ENCODE measurements around the gene SFRP5. TPM values are rescaled to one million over a fixed set of nuclear protein-coding genes. Genes with fewer than 3 reads are reported as not detected.

The SFRP5 gene
- total RNA-seq, 1 experiment from 2014 or later, result not detected

DNA sequence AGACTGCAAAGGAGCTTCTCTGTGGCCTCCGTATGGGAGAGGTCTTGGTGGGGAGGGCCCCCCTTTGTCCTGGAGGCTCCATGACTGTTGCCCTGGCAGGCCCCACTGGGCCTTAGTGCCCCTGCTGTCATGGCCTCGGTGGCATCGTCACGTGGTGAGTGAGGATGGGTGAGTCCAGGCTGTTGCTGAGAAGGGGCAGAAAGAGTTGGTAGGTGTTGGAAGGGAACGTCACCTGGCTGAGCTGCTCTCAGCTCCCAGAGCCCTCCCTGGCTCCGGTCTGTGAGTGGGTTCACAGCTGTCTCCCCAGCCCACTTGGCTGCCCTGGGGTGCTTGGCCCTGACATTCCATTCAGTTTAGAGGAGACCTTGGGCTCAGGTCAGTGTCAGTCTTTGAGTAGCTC, 16.1 kb downstream of the SFRP5 start (continued):
- TF ChIP-seq EZH2 (IDR thresholded peaks at IDR 0.05) (no peak), TCF7L2 (IDR thresholded peaks at IDR 0.05; ENCODE audit: borderline replicate concordance, extremely low read depth, insufficient read depth, insufficient read length) (no peak), SP1 (IDR thresholded peaks at IDR 0.05; ENCODE audit: low read depth) (no peak), EZH2phosphoT487 (IDR thresholded peaks at IDR 0.05; ENCODE audit: borderline replicate concordance) (no peak), RAD21 (IDR thresholded peaks at IDR 0.05; ENCODE audit: low read depth) (no peak), SRF (IDR thresholded peaks at IDR 0.05; ENCODE audit: low read depth) (no peak)

DNA sequence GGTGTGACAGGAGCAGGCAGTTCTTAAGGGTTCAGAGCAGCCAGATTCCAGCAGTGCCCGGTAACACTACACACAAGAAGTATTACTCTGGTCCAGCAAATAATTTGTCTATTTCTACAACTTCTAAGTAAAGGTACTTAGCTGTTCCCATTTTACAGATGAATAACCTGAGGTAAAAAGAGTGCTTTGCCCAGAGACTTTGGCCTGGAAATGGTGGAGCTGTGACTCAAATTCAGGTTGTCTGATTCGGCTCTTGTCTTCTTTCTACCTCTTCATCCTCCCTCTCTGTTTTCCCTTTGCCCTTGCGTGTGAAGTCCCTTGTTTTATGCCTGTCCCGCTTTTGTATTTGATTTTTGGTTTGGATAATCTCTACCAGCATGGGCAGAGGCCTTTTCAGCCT, 17.1 kb downstream of the SFRP5 start:
- Histone ChIP-seq H3K27ac (ENCODE audit: low read depth, low read length) (no peak overlapping the region), H3K27me3 (ENCODE audit: insufficient read depth, low read length) (no peaks in the 10 kb centered on the region), H3K4me3 (replicated peaks in 1 of 2; ENCODE audit: low read depth in 1 of 2, low read length in 2 of 2) (no peak overlapping the region), H3K4me1 (ENCODE audit: control insufficient read depth in 1 of 2, insufficient read depth in 2 of 2, low read length in 2 of 2) (no peaks in the 10 kb centered on the region), H3K4me2 (ENCODE audit: low read length) (no peak overlapping the region), H3K79me2 (ENCODE audit: insufficient read depth, low read length) (no peaks in the 10 kb centered on the region), H2AFZ (ENCODE audit: low read depth, low read length, poor library complexity, severe bottlenecking) (no peak overlapping the region), H3K9me2 (ENCODE audit: insufficient read depth) (no peaks in the 10 kb centered on the region), H3K36me3 (ENCODE audit: control insufficient read depth in 1 of 2, insufficient read depth in 2 of 2, low read length in 2 of 2) (peaks cover 40 to 52% of the 10 kb centered on the region in 2 experiments), H4K20me1 (ENCODE audit: insufficient read depth) (no peaks in the 10 kb centered on the region), H3K9ac (ENCODE audit: low read length) (no peak overlapping the region), H3K9me3 (ENCODE audit: control insufficient read depth in 1 of 2, insufficient read depth in 1 of 2, low read depth in 1 of 2, low read length in 2 of 2) (no peaks in the 10 kb centered on the region)
- TF ChIP-seq EZH2 (IDR thresholded peaks at IDR 0.05) (no peak), YY1 (IDR thresholded peaks at IDR 0.05; ENCODE audit: extremely low read depth, insufficient replicate concordance, low read depth, low read length) (no peak), CEBPB (IDR thresholded peaks at IDR 0.05; ENCODE audit: low read depth) (no peak), ELF1 (IDR thresholded peaks at IDR 0.05; ENCODE audit: borderline replicate concordance, low read depth) (no peak)
- TF ChIP-seq, protein P1, sequence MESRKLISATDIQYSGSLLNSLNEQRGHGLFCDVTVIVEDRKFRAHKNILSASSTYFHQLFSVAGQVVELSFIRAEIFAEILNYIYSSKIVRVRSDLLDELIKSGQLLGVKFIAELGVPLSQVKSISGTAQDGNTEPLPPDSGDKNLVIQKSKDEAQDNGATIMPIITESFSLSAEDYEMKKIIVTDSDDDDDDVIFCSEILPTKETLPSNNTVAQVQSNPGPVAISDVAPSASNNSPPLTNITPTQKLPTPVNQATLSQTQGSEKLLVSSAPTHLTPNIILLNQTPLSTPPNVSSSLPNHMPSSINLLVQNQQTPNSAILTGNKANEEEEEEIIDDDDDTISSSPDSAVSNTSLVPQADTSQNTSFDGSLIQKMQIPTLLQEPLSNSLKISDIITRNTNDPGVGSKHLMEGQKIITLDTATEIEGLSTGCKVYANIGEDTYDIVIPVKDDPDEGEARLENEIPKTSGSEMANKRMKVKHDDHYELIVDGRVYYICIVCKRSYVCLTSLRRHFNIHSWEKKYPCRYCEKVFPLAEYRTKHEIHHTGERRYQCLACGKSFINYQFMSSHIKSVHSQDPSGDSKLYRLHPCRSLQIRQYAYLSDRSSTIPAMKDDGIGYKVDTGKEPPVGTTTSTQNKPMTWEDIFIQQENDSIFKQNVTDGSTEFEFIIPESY (IDR thresholded peaks at IDR 0.05; ENCODE audit: extremely low read depth, insufficient replicate concordance, low read length), result no peak
- TF ChIP-seq, protein P2, sequence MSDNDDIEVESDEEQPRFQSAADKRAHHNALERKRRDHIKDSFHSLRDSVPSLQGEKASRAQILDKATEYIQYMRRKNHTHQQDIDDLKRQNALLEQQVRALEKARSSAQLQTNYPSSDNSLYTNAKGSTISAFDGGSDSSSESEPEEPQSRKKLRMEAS (IDR thresholded peaks at IDR 0.05), result no peak
- ChIA-PET POLR2A (no interaction called here), RAD21 (ENCODE audit: low non-redundant PET in 1 of 2, low total read pairs in 2 of 2, uncharacterized antibody in 2 of 2, unreplicated experiment in 2 of 2) (no interaction called here), CTCF (no interaction called here)
- ATAC-seq, result no peak
- intact Hi-C loops (cut with micrococcal nuclease), result loop anchor here (5.0 kb wide), 1 partner anchor 273 kb away; no protein-coding TSS in a partner anchor
- no peak for DNase-seq (ENCODE audit: low read depth, low spot score)
- BruUV-seq (replicated peaks), result no TSS peak

Measured in HCT116 (cell line).